Measurements from ENCODE around the gene EIF2S1. TPM values are rescaled to one million over a fixed set of nuclear protein-coding genes. Genes with fewer than 3 reads are reported as not detected.

EIF2S1 gene
- total RNA-seq, 2 experiments from 2014 or later = 145 to 189 TPM

DNA sequence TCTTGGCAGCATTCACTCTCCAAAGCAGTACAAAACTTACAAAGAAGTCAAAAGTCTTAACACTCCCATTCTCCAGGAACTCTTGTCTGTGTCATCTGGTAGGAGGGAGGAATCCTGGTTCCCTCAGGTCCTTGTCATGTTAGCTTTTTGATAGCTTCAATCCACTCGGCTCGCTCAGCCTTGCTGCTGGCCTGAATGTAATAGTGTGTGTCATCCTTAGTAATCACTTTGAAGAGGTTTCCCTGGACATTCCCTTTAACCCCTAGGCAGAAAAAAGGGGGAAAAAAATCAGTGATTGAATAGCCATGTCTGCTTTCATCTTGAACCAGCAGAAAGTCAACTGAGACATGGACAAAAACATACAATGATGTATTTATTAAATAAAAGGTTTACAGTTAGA is 27.1 kb downstream of the EIF2S1 start:
- H3K27ac Mint-ChIP-seq = no peak overlapping the region
- H3K4me3 Mint-ChIP-seq = no peak overlapping the region
- ATAC-seq (no peak), DNase-seq (no peak)
- H3K36me3 Mint-ChIP-seq = peaks cover 34% of the 10 kb centered on the region
- H3K4me1 Mint-ChIP-seq = peaks cover 3% of the 10 kb centered on the region
- H3K9me3 Mint-ChIP-seq (ENCODE audit: low read depth) = no peaks in the 10 kb centered on the region
- CTCF ChIA-PET = no interaction called here
- H3K27me3 Mint-ChIP-seq = no peaks in the 10 kb centered on the region

DNA sequence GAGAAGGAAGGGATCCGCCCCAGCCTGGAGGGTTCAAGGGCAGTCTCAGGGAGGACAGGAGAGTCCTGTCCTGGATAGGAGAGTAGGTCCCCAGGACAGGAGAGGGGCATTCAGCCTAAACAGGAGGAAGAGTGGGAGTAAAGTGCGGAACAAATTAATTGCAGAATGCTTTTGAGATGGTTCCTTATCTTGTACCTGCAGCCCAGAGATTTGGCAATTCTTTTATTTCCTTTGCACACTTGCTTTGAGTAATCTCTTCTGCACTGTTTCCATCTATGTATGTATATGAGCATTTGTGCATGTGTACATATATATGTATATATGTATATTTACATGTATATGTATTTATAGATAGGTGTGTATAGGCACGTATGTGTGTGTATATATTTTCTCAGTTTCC is 29.1 kb downstream of the EIF2S1 start:
- H3K9me3 Mint-ChIP-seq (ENCODE audit: low read depth) = no peaks in the 10 kb centered on the region
- no peak overlapping the region for H3K4me3 Mint-ChIP-seq
- no peak overlapping the region for H3K27ac Mint-ChIP-seq
- CTCF ChIA-PET = no interaction called here
- H3K27me3 Mint-ChIP-seq = no peaks in the 10 kb centered on the region
- ATAC-seq (no peak), DNase-seq (no peak)
- H3K4me1 Mint-ChIP-seq = peaks cover 3% of the 10 kb centered on the region
- H3K36me3 Mint-ChIP-seq = peaks cover 24% of the 10 kb centered on the region

DNA sequence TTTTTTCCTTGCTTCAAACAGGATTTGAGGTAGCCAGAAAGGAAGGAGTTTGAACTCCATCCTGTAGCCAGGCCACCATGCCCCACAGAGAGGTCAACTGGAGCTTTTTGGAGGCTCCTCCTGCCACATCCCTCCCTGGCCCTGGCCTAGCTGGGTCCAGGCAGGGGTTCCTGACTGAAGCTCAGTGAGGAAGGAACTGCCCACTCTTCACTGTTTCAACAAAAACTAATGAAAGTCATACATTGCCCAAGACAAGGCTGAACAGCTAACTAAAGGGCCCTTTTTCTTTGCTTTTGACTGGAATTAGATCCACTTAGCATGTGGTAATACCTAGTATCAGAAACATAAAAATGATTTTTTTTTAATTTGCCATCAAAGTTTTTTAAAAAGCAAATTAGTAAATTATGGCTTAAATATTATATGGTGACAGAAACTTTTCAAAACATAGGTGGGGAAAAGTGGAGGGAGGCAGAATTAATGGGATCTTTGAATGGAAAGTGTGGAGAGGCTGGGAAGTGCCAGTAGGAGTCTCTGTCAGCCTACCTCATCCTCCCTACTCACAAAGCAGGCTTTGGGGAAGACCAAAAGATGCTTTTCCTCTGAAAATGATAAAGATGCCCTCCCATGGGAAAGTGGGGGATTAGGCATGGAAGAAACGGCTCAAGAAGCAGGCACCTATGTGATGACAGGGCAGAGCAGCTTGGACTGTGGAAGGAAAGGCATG is 29.8 kb downstream of the EIF2S1 start:
- CTCF ChIA-PET = interaction anchor here (1.5 kb wide), 1 partner anchor 38 kb away, joined by 5 read pairs; no protein-coding TSS in a partner anchor
- DNase-seq (no peak), ATAC-seq (no peak)
- no peaks in the 10 kb centered on the region for H3K9me3 Mint-ChIP-seq (ENCODE audit: low read depth)
- H3K27me3 Mint-ChIP-seq = no peaks in the 10 kb centered on the region
- H3K27ac Mint-ChIP-seq = no peak overlapping the region
- H3K4me3 Mint-ChIP-seq = no peak overlapping the region
- peaks cover 3% of the 10 kb centered on the region for H3K4me1 Mint-ChIP-seq
- peaks cover 19% of the 10 kb centered on the region for H3K36me3 Mint-ChIP-seq

DNA sequence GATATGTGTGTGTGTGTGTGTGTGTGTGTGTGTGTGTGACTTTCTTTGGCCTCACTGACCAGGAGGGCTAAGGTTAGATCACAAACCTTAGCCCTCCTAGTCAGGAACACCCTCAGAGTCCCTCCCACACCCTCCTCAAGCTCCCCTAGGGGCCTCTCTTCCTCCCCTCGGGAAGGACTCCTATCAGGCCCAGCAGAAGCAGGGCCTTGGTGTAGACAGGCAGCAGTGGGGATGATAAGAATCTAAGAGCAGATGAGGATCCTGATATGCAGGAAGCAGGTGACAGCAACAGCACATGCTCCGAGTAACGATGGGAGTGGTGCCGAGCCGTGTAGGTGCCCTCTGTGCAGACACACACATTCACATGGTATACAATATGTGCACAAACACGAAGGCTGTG is 31.1 kb downstream of the EIF2S1 start:
- H3K4me1 Mint-ChIP-seq = peaks cover 3% of the 10 kb centered on the region
- CTCF ChIA-PET = interaction anchor here (0.7 to 1.5 kb wide), 3 partner anchors 36 to 313 kb away, joined by 3 to 5 read pairs (median 3); no protein-coding TSS in a partner anchor
- no peak for ATAC-seq

DNA sequence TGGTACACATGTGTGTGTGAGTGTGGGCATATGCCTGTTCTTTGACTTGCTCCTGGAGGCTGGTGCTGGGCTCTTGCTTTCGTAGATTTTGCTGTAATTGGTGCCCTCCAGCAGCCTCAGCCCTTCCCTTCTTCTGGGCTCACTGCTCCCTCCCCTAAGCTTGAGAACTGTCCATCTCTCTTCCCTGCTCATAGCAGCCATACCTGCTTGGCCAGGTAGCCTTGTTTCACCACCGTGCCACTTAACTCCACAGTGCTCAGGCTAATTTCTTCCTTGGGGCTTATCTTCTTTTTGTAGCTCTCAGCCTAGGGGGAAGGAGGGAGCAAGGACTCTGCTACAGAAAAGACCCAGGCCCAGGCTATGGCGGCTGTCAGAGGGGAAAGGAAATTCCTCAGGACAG is 32.0 kb downstream of the EIF2S1 start:
- Mint-ChIP-seq H3K4me3 (no peak overlapping the region), H3K27ac (no peak overlapping the region), H3K36me3 (peaks cover 4% of the 10 kb centered on the region), H3K27me3 (no peaks in the 10 kb centered on the region), H3K4me1 (peaks cover 3% of the 10 kb centered on the region), H3K9me3 (ENCODE audit: low read depth) (no peaks in the 10 kb centered on the region)
- DNase-seq (no peak), ATAC-seq (no peak)
- CTCF ChIA-PET = interaction anchor here (1.3 kb wide), 1 partner anchor 312 kb away, joined by 3 read pairs; no protein-coding TSS in a partner anchor

More for the DNA sequence above, 31.1 kb downstream of the EIF2S1 start:
- DNase-seq = no peak
- Mint-ChIP-seq H3K36me3 (peaks cover 9% of the 10 kb centered on the region), H3K27ac (no peak overlapping the region), H3K4me3 (no peak overlapping the region), H3K27me3 (no peaks in the 10 kb centered on the region), H3K9me3 (ENCODE audit: low read depth) (no peaks in the 10 kb centered on the region)

DNA sequence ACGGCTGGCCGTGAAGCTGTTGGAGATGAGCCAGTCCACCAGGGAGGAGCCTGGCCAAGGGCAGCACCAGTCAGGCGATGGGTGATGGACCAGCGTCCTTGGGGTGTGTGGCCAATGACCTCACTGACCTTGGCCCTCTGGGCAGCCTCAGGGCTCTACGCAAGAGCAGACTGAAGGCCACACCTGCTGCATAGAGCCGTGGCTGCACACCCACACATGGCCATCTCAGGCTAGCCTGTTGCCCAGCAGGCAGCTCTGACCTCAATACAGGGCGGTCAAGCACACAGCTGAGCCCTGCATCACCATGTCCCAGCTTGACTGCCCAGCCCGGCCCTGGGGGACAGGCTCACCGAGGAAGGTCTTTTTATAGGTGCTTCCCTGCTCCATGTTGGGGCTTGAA is 32.7 kb downstream of the EIF2S1 start:
- H3K36me3 Mint-ChIP-seq = peaks cover 2% of the 10 kb centered on the region
- CTCF ChIA-PET = no interaction called here
- no peak overlapping the region for H3K4me3 Mint-ChIP-seq
- peaks cover 3% of the 10 kb centered on the region for H3K4me1 Mint-ChIP-seq
- ATAC-seq (no peak), DNase-seq (no peak)
- no peaks in the 10 kb centered on the region for H3K9me3 Mint-ChIP-seq (ENCODE audit: low read depth)
- H3K27me3 Mint-ChIP-seq = no peaks in the 10 kb centered on the region
- no peak overlapping the region for H3K27ac Mint-ChIP-seq

DNA sequence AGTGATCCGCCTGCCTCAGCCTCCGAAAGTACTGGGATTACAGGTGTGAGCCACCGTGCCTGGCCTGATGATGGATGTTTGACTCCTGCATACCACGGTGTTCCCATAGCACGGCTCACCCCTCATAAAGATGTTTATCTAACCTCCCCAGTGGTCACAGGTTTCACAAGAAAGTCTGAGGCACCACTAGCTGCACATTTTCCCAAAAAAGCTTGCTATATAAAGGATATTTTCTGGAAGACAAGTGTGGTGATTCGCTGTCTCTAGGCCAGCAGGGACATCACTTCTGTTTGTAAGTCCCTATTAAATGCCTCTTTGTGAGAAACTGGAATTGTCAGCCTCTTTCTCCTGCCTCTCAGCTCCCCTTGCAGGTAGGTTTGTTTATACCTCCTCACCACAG is 33.6 kb downstream of the EIF2S1 start:
- DNase-seq (no peak), ATAC-seq (no peak)
- H3K36me3 Mint-ChIP-seq = no peaks in the 10 kb centered on the region
- peaks cover 3% of the 10 kb centered on the region for H3K4me1 Mint-ChIP-seq
- no peak overlapping the region for H3K27ac Mint-ChIP-seq
- H3K9me3 Mint-ChIP-seq (ENCODE audit: low read depth) = no peaks in the 10 kb centered on the region
- no peak overlapping the region for H3K4me3 Mint-ChIP-seq
- peaks cover 3% of the 10 kb centered on the region for H3K27me3 Mint-ChIP-seq
- CTCF ChIA-PET = no interaction called here

DNA sequence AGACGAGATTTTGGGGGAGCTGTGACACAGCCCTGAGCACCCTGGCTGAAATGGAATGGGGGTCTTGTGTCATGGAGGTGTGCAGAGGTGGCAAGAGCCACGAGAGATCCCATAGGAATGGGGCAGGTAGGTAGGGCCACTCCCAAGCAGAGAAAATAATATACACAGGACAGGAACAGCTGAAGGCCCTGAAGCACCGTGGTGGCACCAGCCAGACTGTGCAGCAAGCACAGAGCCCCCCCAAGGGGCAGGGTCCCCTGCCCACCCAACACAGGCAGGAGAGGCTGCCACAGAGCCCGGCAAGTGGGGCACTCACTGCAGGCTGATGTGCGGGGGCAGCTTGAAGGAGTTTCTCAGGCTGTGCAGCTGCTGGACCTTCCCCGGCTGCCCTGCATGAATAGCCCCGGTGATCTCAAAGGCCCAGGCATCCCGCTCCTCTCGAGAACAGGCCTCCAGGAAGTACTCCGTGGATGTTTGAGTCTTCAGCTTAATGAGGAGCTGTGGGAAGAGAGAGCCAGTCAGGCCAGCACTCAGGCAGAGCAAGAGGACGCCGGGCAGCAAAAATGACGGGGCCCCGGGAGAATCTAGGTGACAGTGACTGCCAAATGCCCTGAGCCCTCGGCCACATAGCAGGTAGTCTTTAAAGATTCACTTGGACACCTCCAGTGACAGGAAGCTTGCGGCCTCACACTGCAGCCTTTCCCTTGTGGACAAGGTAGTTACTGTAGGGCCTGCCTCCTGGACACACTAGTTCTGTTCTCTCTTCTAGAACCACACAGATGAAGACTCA is 35.2 kb downstream of the EIF2S1 start:
- DNase-seq = no peak
- Mint-ChIP-seq H3K4me1 (peaks cover 3% of the 10 kb centered on the region), H3K27ac (no peak overlapping the region), H3K36me3 (no peaks in the 10 kb centered on the region), H3K27me3 (peaks cover 5% of the 10 kb centered on the region), H3K4me3 (no peak overlapping the region), H3K9me3 (ENCODE audit: low read depth) (no peaks in the 10 kb centered on the region)
- CTCF ChIA-PET = no interaction called here
- ATAC-seq = no peak

DNA sequence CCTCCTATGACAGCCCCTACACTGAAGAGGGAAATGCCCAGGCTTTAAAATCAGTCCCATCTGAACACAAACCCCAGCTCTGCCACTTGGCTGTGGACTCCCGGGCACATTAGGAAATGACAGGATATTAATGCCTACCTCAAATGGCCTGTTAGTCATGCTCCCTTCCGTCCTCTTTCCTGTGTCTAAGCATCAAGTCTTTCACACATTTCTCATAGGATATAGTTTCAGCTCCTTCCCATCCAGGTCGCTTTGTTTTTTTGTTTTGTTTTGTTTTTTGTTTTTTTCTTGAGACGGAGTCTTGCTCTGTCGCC is 35.7 kb downstream of the EIF2S1 start:
- Mint-ChIP-seq H3K9me3 (ENCODE audit: low read depth) (no peaks in the 10 kb centered on the region), H3K36me3 (no peaks in the 10 kb centered on the region), H3K27me3 (peaks cover 8% of the 10 kb centered on the region), H3K27ac (no peak overlapping the region), H3K4me3 (no peak overlapping the region), H3K4me1 (peaks cover 1% of the 10 kb centered on the region)
- CTCF ChIA-PET = no interaction called here
- DNase-seq (no peak), ATAC-seq (no peak)

DNA sequence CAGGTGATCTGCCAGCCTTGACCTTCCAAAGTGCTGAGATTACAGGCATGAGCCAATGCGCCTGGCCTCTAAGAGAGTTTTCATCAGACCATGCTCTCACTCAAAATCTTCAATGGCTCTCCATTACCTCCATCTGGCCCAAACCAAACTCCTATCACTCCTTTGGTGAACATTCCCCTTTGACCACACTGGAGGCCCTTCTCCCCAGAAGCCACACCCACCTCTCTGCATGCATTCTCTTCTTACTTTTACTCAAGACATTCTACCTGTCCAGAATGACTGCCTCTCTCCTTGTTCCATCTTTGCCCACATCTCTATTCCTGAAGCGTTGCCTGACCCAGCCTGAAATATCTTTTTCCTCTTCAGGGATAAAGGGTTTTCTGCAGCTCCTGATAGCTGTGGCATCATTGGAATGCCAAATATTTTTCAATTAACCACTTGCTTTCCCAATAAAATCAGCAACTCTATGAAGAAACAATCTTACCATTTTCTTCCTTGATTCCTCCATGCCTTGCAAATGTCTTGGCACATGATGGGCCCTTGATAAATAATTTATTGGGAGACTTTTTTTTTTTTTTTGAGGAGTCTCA is 36.3 kb downstream of the EIF2S1 start:
- CTCF ChIA-PET = no interaction called here

DNA sequence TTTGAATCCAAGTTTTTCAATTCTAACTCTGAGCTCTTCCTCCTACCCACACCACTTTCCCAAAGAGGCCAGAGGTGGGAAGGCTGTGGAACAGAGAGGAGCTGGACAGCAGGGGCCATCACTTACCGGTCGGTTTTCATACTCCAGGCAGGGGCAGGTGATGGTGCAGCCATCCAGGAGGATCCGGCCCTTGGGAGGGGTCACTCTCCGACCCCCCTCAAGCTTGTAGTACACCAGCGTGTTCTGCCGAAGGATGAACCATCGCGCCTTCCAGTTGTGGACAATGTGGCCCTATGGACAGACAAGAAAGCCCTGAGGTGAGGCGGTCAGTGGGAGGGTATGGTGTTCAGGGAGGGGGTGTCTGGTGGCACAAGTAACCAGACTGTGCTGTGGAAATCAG is 37.4 kb downstream of the EIF2S1 start:
- Mint-ChIP-seq H3K4me3 (no peak overlapping the region), H3K27me3 (peaks cover 8% of the 10 kb centered on the region), H3K36me3 (no peaks in the 10 kb centered on the region), H3K4me1 (no peaks in the 10 kb centered on the region), H3K9me3 (ENCODE audit: low read depth) (no peaks in the 10 kb centered on the region), H3K27ac (no peak overlapping the region)
- no peak for ATAC-seq
- CTCF ChIA-PET = no interaction called here
- DNase-seq = no peak

More for the DNA sequence above, 36.3 kb downstream of the EIF2S1 start:
- H3K4me1 Mint-ChIP-seq = no peaks in the 10 kb centered on the region
- DNase-seq = no peak
- H3K9me3 Mint-ChIP-seq (ENCODE audit: low read depth) = no peaks in the 10 kb centered on the region
- ATAC-seq = no peak
- no peak overlapping the region for H3K27ac Mint-ChIP-seq
- no peaks in the 10 kb centered on the region for H3K36me3 Mint-ChIP-seq
- H3K4me3 Mint-ChIP-seq = no peak overlapping the region
- peaks cover 8% of the 10 kb centered on the region for H3K27me3 Mint-ChIP-seq

DNA sequence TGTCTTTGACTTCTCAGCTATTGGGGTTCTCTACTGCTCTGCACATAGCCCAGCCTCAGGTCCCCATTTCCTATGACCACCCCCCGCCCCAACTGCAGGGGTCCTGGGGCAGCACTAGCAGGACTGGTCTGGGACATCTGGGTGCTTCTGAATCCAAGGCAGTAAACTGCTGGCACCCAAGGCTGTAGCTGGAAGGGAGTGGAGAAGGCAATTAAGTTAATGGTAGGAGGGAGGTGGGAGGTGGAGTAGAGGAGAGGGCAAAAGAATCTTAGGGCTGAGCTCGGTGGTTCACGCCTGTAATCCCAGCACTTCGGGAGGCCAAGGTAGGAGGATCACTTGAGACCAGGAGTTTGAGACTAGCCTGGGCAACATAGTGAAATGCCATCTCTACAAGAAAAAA is 40.3 kb downstream of the EIF2S1 start:
- DNase-seq = no peak
- ATAC-seq = no peak
- Mint-ChIP-seq H3K36me3 (no peaks in the 10 kb centered on the region), H3K4me1 (no peaks in the 10 kb centered on the region), H3K9me3 (ENCODE audit: low read depth) (no peaks in the 10 kb centered on the region), H3K27ac (no peak overlapping the region), H3K4me3 (no peak overlapping the region), H3K27me3 (peaks cover 8% of the 10 kb centered on the region)
- CTCF ChIA-PET = interaction anchor here (0.9 kb wide), 1 partner anchor 27 kb away, joined by 3 read pairs; no protein-coding TSS in a partner anchor

DNA sequence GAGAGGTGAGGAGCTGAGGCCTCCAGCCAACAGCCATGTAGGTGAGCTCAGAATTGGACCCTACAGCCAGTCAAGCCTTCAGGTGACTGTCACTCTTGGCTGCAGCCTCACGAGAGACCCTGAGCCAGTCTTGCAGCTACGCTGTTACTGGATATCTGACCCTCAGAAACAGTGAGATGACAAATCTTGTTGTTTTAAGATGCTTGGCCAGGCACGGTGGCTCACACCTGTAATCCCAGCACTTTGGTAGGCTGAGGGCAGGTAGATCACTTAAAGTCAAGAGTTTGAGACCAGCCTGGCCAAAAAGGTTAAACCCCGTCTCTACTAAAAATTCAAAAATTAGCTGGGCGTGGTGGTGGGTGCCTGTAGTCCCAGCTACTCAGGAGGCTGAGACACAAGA is 45.6 kb downstream of the EIF2S1 start:
- no peaks in the 10 kb centered on the region for H3K4me1 Mint-ChIP-seq
- peaks cover 2% of the 10 kb centered on the region for H3K27me3 Mint-ChIP-seq
- CTCF ChIA-PET = interaction anchor here (1.0 kb wide), 1 partner anchor 22 kb away, joined by 4 read pairs; no protein-coding TSS in a partner anchor
- no peak overlapping the region for H3K4me3 Mint-ChIP-seq
- no peak overlapping the region for H3K27ac Mint-ChIP-seq
- H3K36me3 Mint-ChIP-seq = no peaks in the 10 kb centered on the region
- DNase-seq = no peak
- no peaks in the 10 kb centered on the region for H3K9me3 Mint-ChIP-seq (ENCODE audit: low read depth)
- no peak for ATAC-seq

All from activated CD8-positive, alpha-beta memory T cell treated with anti-CD3 and anti-CD28 coated beads, Interleukin-2, amount 10 ng/mL, durations not matched to agents 7 days and 5 days (primary cell).